Thyroid gland (tissue), 4 donors: ENCODE measurements around the gene CASP2.

Source experiments
- CTCF ChIP-seq, 6 experiments: fragments of 200-600 bp in 3 of 6; fragments of 450-650 bp in 3 of 6; sonication (generic) in 3 of 6; IDR thresholded peaks; one replicate each; pipeline ENCODE4 v1.5.1; 2016 to 2019; ENCODE audit warnings: antibody characterized with exemption in 6 of 6, mild to moderate bottlenecking in 2 of 6, inconsistent platforms in 1 of 6, moderate library complexity in 1 of 6
- POLR2A ChIP-seq, 2 donors: fragments of 450-650 bp; IDR thresholded peaks; one replicate each; pipeline ENCODE4 v1.6.1; 2017; ENCODE audit warnings: antibody characterized with exemption in 2 of 2, mild to moderate bottlenecking in 2 of 2, moderate library complexity in 1 of 2

- no peak for TF ChIP-seq CTCF (IDR thresholded peaks at IDR 0.05)
- no peak for TF ChIP-seq POLR2A (IDR thresholded peaks at IDR 0.05)
These were observed 26.2 kb upstream of the CASP2 start for GRCh38 chr7:143261901-143262300.
